ENCODE data around the gene CCDC15.

DNA sequence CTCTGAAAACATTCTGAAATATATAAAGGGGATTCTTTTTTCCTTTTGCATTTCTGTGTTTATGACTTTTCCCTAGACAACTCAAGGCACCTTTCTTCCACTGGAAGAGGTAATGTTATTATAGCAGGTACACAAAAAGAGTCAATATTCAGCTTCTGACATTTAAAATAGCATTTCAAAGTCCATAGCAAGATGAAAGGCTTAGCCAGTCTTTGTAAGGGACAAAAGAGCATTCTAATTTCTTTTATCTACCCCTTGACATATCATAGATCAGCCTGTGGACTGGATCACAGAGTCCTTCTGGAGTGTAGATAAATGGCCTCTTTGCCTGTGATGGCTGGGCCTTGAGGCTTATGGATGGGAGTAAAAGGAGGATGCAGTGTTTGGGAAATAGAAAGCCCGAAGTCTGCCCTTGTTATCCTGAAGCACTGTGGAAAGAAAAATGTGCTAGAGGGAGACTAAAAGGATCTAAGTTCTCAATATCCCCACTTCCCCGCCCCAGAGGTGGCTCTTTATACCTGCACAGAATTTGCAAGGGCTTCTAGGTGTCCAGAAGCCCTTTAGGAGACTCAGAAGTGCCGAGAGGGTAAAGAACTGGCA, 16.6 kb upstream of the CCDC15 start:
- no peak for TF ChIP-seq POLR2A (IDR thresholded peaks at IDR 0.05; ENCODE audit: low read length)
- no peak for TF ChIP-seq GATA1 (IDR thresholded peaks at IDR 0.05; ENCODE audit: low read depth, low read length)
